COLO668 (cell line): ENCODE data around the gene USP17L19.
"Not testable (repeated sequence)": the region's sequence is repeated elsewhere in the genome, so short reads cannot be mapped to it uniquely, and the experiment has no call there.

Experiments used
- DNase-seq: peaks from one replicate; lab custom pipeline; 2025; ENCODE audit not compliant: unreplicated experiment; lab: John Stamatoyannopoulos, UW

The USP17L19 gene, protein sequence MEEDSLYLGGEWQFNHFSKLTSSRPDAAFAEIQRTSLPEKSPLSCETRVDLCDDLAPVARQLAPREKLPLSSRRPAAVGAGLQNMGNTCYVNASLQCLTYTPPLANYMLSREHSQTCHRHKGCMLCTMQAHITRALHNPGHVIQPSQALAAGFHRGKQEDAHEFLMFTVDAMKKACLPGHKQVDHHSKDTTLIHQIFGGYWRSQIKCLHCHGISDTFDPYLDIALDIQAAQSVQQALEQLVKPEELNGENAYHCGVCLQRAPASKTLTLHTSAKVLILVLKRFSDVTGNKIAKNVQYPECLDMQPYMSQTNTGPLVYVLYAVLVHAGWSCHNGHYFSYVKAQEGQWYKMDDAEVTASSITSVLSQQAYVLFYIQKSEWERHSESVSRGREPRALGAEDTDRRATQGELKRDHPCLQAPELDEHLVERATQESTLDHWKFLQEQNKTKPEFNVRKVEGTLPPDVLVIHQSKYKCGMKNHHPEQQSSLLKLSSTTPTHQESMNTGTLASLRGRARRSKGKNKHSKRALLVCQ

DNA sequence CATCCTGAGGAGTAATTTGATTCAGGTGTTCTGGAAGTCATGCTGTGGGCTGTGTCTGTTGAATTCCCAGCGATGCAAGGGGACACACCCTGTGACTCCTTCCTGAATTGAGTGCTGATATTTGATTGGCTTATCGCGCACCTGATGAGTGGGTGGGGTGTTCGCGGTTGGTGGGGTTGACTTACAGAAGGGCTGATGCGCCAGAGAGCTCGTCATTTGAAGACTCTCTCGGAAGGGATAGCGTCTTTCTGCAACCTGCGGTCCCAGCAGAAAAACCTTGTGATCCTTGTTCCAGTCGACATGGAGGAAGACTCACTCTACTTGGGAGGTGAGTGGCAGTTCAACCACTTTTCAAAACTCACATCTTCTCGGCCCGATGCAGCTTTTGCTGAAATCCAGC lies at the start of gene USP17L19:
USP17L19 (plus strand) TSS at position 301 of the 400 bp plus-strand sequence; CDS start at position 301, 0 bp downstream.
- not testable (repeated sequence) for DNase-seq

DNA sequence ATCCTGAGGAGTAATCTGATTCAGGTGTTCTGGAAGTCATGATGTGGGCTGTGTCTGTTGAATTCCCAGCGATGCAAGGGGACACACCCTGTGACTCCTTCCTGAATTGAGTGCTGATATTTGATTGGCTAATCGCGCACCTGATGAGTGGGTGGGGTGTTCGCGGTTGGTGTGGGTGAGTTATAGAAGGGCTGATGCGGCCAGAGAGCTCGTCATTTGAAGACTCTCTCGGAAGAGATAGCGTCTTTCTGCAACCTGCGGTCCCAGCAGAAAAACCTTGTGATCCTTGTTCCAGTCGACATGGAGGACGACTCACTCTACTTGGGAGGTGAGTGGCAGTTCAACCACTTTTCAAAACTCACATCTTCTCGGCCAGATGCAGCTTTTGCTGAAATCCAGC lies 42.8 kb upstream of the USP17L19 start, which contains the start of gene USP17L10:
USP17L10 (plus strand) TSS at position 301 of the 400 bp plus-strand sequence; CDS start at position 301, 0 bp downstream.
- DNase-seq: not testable (repeated sequence)

GRCh38 chr4:9214701-9215100 lies 38.5 kb upstream of the USP17L19 start:
- DNase-seq: not testable (repeated sequence)

- DNase-seq: not testable (repeated sequence)
These were observed 38.1 kb upstream of the USP17L19 start, which contains the start of gene USP17L11 for GRCh38 chr4:9215105-9215504. TSS of gene USP17L11 (plus strand) at chr4:9215405. CDS start at chr4:9215405, 0 bp downstream.

DNA sequence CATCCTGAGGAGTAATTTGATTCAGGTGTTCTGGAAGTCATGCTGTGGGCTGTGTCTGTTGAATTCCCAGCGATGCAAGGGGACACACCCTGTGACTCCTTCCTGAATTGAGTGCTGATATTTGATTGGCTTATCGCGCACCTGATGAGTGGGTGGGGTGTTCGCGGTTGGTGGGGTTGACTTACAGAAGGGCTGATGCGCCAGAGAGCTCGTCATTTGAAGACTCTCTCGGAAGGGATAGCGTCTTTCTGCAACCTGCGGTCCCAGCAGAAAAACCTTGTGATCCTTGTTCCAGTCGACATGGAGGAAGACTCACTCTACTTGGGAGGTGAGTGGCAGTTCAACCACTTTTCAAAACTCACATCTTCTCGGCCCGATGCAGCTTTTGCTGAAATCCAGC lies 33.3 kb upstream of the USP17L19 start, which contains the start of gene USP17L12:
USP17L12 (plus strand) TSS at position 301 of the 400 bp plus-strand sequence; CDS start at position 301, 0 bp downstream.
- not testable (repeated sequence) for DNase-seq

DNA sequence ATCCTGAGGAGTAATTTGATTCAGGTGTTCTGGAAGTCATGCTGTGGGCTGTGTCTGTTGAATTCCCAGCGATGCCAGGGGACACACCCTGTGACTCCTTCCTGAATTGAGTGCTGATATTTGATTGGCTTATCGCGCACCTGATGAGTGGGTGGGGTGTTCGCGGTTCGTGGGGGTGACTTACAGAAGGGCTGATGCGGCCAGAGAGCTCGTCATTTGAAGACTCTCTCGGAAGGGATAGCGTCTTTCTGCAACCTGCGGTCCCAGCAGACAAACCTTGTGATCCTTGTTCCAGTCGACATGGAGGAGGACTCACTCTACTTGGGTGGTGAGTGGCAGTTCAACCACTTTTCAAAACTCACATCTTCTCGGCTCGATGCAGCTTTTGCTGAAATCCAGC lies 28.6 kb upstream of the USP17L19 start, which contains the start of gene USP17L13:
USP17L13 (plus strand) TSS at position 301 of the 400 bp plus-strand sequence; CDS start at position 301, 0 bp downstream.
- not testable (repeated sequence) for DNase-seq

DNA sequence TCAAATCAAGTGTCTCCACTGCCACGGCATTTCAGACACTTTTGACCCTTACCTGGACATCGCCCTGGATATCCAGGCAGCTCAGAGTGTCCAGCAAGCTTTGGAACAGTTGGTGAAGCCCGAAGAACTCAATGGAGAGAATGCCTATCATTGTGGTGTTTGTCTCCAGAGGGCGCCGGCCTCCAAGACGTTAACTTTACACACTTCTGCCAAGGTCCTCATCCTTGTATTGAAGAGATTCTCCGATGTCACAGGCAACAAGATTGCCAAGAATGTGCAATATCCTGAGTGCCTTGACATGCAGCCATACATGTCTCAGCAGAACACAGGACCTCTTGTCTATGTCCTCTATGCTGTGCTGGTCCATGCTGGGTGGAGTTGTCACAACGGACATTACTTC lies 22.9 kb upstream of the USP17L19 start:
- DNase-seq: not testable (repeated sequence)

- DNase-seq: not testable (repeated sequence)
These were observed 19.1 kb upstream of the USP17L19 start, which contains the start of gene USP17L15 for GRCh38 chr4:9234085-9234484. TSS of gene USP17L15 (plus strand) at chr4:9234385. CDS start at chr4:9234385, 0 bp downstream.

DNA sequence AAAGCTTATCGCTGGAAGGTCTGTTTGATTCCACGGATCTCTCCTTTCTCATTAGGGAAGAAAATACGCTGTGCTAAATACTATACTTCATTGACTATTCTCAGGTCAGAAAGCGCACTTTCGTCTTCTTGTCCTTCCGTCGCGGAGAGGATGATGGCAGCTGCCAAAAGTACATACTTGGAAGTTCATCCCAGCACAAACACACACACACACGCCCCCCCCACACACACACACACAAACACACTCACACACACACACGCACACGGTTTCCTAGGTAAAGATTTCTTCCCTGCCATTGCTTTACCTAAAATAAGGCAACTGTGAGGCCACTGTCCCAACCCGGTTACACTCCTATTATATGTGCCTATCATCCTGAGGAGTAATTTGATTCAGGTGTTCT lies 14.7 kb upstream of the USP17L19 start:
- not testable (repeated sequence) for DNase-seq

GRCh38 chr4:9243579-9243978 lies 9.6 kb upstream of the USP17L19 start, which contains the start of gene USP17L17:
TSS of gene USP17L17 (plus strand) at chr4:9243879. CDS start at chr4:9243879, 0 bp downstream.
- not testable (repeated sequence) for DNase-seq

DNA sequence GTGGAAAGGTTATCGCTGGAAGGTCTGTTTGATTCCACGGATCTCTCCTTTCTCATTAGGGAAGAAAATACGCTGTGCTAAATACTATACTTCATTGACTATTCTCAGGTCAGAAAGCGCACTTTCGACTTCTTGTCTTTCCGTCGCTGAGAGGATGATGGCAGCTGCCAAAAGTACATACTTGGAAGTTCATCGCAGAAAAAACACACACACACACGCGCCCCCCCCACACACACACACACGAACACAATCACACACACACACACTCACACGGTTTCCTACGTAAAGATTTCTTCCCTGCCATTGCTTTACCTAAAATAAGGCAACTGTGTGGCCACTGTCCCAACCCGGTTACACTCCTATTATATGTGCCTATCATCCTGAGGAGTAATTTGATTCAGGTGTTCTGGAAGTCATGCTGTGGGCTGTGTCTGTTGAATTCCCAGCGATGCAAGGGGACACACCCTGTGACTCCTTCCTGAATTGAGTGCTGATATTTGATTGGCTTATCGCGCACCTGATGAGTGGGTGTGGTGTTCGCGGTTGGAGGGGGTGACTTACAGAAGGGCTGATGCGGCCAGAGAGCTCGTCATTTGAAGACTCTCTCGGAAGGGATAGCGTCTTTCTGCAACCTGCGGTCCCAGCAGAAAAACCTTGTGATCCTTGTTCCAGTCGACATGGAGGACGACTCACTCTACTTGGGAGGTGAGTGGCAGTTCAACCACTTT lies 5.1 kb upstream of the USP17L19 start, which contains the start of gene USP17L18:
USP17L18 (plus strand) TSS at position 678 of the 728 bp plus-strand sequence; CDS start at position 678, 0 bp downstream.
- not testable (repeated sequence) for DNase-seq

DNA sequence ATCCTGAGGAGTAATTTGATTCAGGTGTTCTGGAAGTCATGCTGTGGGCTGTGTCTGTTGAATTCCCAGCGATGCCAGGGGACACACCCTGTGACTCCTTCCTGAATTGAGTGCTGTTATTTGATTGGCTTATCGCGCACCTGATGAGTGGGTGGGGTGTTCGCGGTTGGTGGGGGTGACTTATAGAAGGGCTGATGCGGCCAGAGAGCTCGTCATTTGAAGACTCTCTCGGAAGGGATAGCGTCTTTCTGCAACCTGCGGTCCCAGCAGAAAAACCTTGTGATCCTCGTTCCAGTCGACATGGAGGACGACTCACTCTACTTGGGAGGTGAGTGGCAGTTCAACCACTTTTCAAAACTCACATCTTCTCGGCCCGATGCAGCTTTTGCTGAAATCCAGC lies 4.6 kb downstream of the USP17L19 start, which contains the start of gene USP17L20:
USP17L20 (plus strand) TSS at position 301 of the 400 bp plus-strand sequence; CDS start at position 301, 0 bp downstream.
- not testable (repeated sequence) for DNase-seq

- not testable (repeated sequence) for DNase-seq
These were observed 9.4 kb downstream of the USP17L19 start, which contains the start of gene USP17L21 for GRCh38 chr4:9262572-9262971. TSS of gene USP17L21 (plus strand) at chr4:9262872. CDS start at chr4:9262872, 0 bp downstream.

- not testable (repeated sequence) for DNase-seq
These were observed 14.1 kb downstream of the USP17L19 start, which contains the start of gene USP17L22 for GRCh38 chr4:9267319-9267718. TSS of gene USP17L22 (plus strand) at chr4:9267619. CDS start at chr4:9267619, 0 bp downstream.

DNA sequence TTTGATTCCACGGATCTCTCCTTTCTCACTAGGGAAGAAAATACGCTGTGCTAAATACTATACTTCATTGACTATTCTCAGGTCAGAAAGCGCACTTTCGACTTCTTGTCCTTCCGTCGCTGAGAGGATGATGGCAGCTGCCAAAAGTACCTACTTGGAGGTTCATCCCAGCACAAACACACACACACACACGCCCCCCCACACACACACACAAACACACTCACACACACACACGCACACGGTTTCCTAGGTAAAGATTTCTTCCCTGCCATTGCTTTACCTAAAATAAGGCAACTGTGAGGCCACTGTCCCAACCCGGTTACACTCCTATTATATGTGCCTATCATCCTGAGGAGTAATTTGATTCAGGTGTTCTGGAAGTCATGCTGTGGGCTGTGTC lies 18.5 kb downstream of the USP17L19 start:
- not testable (repeated sequence) for DNase-seq
